NOMO-1 treated with DMSO at 0.1 percent for 48 hours (cell line): Measurements from ENCODE around the gene RRAS2.

Experiments
- DNase-seq: peaks from one replicate; lab custom pipeline; 2025; ENCODE audit not compliant: unreplicated experiment; lab: John Stamatoyannopoulos, UW

RRAS2 gene

DNA sequence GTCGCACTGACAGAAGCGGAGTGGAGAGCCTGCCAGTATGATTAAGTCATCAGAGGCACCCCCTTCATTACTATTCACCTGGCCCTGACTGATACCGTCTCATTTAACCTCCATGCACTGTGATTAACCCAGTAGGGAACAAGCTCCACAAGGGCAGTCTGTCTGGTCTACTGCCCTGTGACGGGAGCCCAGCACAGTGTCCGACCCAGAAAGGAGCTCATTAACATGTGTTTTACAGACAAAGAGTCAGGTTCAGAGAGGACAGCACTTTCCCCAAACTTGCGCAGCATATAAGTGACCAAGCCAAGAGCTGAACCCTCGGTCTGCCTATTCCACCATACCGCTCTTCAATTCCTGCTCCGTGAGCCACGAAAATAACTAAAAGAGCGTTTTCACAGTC, 129.5 kb downstream of the RRAS2 start:
- DNase-seq, result no peak

DNA sequence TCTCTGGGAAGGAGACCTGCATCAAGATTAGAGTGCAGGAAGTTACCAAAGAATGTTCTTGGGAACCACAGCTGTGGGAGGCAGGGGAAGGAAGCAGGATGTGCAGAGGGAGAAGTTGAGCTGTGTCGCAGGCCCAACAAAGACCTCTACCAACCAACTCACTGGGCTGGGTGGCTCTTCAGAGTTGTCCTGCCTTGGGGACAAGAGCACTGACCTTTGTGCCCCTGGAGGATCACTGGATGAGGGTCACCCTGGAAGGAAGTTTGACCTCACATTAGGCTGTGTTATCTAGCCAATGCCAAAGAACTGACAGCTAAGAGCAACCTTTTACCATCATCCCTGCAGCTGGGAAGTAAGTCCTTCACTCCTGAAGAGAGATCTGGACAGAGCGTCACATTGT, 130.6 kb downstream of the RRAS2 start:
- DNase-seq, result no peak
